CMK (cell line): ENCODE data around the gene SYNDIG1.

Experiments used
- DNase-seq: peaks from one replicate; pipeline ENCODE4 v3.0.0-alpha.2; 2010; ENCODE audit warnings: low read depth

Gene SYNDIG1

DNA sequence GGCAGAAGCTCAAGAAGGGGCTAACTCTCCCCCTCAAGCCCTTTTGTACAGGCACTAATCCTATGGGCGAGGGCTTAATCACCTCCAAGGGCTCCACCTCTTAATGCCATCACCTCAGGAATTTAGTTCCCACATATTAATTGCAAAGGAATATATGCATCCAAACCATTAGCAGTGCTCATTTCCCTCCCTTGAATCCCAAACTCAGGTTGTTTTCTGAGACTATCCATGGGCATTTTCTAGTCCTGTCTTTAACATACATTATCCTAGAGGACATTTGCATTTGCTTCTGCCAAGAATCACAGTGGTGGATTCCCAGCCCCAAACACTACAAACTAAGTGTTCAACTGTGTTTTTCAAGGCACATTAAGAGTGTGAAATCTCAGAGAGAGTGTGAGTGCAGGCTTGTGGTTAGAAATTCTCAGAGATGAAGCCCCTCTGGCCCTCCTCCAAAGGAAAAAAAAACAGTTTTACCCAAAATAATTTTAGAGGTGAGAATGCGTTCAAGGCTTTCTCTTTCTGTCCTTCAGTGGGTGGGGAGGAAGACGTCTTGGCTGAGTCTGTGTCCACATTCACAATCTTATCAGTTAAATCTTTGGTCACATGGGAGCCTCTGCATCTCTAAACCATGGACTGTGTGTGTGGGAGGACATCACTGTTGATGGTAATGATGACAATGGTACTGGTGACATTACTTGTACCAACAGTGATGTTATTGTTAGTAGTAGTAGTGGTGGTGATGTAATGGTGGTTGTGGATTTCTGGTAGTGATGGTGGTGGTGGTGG lies 59.3 kb downstream of the SYNDIG1 start:
- DNase-seq, result no peak

- DNase-seq, result no peak
These were observed 59.9 kb downstream of the SYNDIG1 start for GRCh38 chr20:24529369-24529719.

- no peak for DNase-seq
These were observed 60.8 kb downstream of the SYNDIG1 start for GRCh38 chr20:24530131-24530680.

- DNase-seq, result no peak
These were observed 61.8 kb downstream of the SYNDIG1 start for GRCh38 chr20:24531202-24531601.

GRCh38 chr20:24531631-24532419 lies 62.4 kb downstream of the SYNDIG1 start:
- no peak for DNase-seq

- DNase-seq, result no peak
These were observed 64.0 kb downstream of the SYNDIG1 start for GRCh38 chr20:24533449-24533848.

- DNase-seq, result no peak
These were observed 64.9 kb downstream of the SYNDIG1 start for GRCh38 chr20:24534282-24534681.

DNA sequence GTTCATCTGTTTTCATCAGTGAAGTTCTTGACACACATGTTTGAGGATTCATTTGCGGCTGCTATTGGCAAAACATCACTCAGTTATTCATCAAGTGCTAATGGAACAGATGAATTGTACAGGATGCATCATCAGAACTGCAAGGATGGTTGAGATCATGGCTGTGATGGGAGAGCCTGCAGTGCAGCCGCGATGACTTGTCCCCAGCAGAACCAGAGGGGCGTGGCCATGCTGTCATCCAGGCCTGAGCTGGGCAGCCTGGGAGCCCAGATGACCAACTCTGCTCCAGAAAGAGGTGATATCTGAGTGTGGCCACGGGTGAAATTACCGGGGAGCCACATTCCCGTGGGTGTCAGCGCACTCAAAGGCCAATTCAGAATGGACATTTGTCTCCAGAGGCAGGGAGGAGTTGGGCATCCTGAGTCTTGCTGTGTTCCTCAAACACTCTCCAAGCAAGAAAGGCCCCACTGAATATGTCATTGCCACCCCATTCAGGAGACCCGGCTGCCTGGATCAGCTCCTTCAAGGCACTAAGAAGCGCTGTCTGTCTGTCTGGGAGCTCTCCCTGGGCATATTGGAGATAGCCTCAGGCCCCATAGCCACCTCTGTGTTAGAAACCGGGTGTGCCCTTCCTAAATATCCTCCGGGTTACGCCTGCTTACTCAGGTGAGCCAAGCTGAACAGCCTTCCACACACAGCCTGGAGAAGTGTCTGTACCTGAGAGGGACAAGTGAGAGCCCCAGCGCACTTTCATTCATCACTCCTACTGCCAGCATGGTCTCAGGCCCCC lies 66.7 kb downstream of the SYNDIG1 start:
- no peak for DNase-seq

DNA sequence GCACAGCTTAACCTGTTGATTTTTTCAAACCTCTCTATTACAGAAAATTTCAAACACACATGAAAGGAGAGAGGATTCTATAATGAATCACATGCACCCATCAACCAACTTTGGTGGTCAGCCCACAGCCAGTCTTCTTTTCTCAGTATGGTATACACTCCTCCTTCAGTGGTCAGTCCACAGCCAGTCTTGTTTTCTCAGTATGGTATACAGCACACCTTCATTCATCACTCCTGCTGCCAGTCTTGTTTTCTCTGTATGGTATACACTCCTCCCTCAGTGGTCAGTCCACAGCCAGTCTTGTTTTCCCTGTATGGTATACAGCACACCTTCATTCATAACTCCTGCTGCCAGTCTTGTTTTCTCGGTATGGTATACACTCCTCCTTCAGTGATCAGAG lies 67.8 kb downstream of the SYNDIG1 start:
- DNase-seq, result no peak

DNA sequence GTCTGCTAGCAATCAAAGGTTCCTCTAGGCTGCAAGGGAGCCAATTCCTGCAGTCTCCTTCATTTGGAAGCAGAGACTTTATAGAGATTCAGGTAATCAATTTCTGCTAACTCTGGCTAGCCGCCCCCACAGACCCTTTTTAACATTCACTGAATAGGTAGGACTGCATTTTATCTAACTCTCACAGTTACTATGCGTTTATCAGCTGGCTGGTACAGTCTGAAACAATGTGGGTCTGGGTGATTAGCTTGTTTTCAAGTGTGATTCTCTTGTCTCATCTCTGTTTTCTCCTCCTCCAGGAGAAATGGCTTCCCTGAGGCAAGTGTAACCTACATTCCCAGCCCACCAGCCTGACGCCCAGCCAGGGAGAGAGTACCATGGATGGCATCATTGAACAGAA lies 73.3 kb downstream of the SYNDIG1 start:
- DNase-seq, result no peak

GRCh38 chr20:24543168-24543567 lies 73.7 kb downstream of the SYNDIG1 start:
- no peak for DNase-seq

- no peak for DNase-seq
These were observed 74.3 kb downstream of the SYNDIG1 start for GRCh38 chr20:24543741-24544140.

GRCh38 chr20:24544371-24544770 lies 74.9 kb downstream of the SYNDIG1 start:
- no peak for DNase-seq

DNA sequence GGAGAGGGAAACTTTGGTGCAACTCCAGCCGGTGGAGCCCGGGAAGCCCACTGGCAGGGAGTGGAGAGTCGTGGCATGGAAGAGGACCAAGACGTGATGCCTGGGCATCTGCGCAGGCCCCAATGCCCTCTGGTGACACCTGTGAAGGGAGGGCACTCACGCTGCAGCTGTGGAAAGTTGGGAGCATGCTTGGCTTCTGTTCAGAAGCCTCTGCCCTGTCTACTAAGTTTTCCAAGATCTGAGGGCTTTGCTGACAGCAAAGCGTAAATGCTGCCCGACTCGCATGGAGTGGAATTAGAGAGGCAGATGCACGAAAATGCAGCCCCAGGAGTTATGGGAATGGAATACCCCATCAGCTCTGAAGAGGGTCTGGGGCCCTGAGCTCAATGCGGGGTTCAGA lies 75.7 kb downstream of the SYNDIG1 start:
- no peak for DNase-seq

DNA sequence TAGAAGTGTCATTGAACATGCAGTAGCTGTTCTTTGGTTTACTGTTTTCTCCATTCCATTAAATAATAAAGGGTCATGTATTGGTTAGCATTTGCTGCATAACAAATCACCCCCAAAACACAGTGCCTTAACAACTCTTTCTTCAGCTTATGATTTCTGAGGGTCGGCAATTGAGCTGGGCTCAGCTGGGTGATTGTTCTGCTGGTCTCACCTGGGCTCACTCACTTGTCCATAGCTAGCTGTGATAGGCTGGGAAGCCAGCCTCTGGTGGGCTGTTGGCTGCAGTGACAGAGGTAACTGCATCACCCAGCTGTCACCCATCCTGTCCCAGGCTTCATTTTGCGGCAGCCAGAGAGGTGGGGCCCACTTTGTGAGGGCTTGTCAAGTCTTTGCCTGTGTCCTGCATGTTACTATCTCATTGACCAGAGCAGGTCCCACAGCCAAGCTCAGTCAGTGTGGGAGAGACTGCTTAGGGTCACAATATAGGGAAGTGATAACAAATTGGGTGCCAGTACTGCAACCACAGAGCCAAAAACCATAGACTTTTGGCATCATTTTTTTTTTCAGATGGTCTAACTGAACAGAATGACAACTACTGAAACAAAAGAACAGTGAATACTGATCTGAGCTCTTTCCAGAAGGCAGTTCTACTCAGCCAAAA lies 76.9 kb downstream of the SYNDIG1 start:
- DNase-seq, result no peak

- no peak for DNase-seq
These were observed 78.5 kb downstream of the SYNDIG1 start for GRCh38 chr20:24547967-24548366.

- no peak for DNase-seq
These were observed 89.8 kb downstream of the SYNDIG1 start for GRCh38 chr20:24559114-24559732.

- DNase-seq, result no peak
These were observed 91.4 kb downstream of the SYNDIG1 start for GRCh38 chr20:24560571-24561491.

- DNase-seq, result no peak
These were observed 96.5 kb downstream of the SYNDIG1 start for GRCh38 chr20:24565835-24566351.

DNA sequence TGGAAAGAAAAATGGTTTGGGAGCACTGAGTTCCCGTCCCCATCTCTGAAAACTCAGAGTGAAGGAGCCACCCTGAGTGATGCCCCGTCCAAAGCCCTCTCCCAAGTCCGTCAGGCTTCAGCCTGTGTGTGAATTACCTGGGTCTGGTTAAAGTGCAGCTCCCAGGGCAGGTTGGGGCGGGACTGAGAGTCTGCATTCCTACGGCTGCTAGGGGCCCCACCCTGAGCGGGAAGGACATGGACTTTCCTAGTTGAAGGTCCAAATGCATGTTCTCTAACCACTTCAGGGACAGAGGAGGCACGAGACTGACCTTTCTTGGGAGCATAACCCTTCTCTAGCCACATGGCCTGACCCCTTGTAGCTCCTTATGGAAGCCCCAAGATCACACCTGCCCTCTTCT lies 97.2 kb downstream of the SYNDIG1 start:
- DNase-seq, result no peak
